HG03439 (cell line): ENCODE results near the gene SDHAF2.

Experiments used
- ATAC-seq: cut with Tn5 transposase; IDR thresholded peaks from one replicate; pipeline ENCODE4 v1.9.1; 2021; ENCODE audit warnings: mild to moderate bottlenecking, moderate library complexity; ENCODE audit not compliant: unreplicated experiment

SDHAF2 gene

GRCh38 chr11:61495801-61496601 lies 66.1 kb downstream of the SDHAF2 start:
- no peak for ATAC-seq
